Ecto neural progenitor cell (in vitro differentiated cells): ENCODE data around the gene PKP3.
"Not testable (repeated sequence)": the region's sequence is repeated elsewhere in the genome, so short reads cannot be mapped to it uniquely, and the experiment has no call there.

Experiments
- DNase-seq: peaks from one replicate; pipeline ENCODE4 v3.0.0-alpha.2; 2018; ENCODE audit warnings: low spot score

The PKP3 gene

GRCh38 chr11:412641-413119, 18.7 kb downstream of the PKP3 start:
- DNase-seq = no peak

GRCh38 chr11:413120-414081, 19.4 kb downstream of the PKP3 start:
- no peak for DNase-seq

GRCh38 chr11:414318-414857, 20.4 kb downstream of the PKP3 start:
- no peak for DNase-seq

- no peak for DNase-seq
Observed at GRCh38 chr11:415640-416041, 21.6 kb downstream of the PKP3 start.

GRCh38 chr11:416051-416756, 22.2 kb downstream of the PKP3 start:
- no peak for DNase-seq

DNA sequence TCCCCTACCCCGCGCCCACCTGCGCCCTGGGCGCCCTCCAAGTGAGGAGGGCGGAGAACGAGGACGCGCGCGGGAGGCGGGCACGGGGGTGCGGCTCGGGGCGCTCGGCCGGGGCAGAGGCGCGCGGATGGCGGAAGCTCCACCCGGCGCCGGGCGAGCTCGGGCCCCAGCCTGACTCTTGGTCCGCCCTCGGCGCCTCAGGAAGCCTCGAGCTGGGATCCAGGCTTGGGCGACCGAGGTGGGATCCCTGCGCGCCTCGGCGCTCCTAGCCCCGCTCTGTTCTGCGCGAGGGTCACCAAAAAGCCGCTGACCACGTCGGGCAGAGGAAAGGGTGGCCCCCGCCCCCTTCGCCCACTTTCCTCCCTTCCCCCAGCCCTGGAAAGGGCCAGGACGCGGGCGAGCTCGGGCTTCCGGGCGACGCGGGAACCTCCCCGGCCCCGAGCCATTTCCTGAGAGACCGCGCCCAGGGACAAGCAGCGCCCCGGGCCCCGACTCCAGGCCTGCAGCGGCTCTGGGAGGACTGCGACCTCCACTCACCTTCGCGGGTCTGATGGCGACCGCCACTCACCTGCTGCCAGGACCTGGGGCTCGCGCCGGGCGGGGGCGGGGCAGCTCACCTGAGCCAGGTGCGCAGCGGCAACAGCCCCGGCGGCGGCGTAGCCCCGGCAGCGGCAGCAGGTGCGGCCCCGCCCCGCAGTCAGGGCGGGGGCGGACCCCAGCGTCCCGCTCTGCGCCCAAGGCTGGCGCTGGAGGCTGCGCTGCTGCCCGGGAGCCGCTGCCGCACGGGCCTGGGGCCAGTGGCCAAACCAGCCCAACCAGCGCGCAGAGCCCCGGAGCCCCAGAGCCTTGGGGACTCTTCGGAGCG, 23.0 kb downstream of the PKP3 start:
- no peak for DNase-seq

GRCh38 chr11:417652-418342, 23.8 kb downstream of the PKP3 start:
- no peak for DNase-seq

DNA sequence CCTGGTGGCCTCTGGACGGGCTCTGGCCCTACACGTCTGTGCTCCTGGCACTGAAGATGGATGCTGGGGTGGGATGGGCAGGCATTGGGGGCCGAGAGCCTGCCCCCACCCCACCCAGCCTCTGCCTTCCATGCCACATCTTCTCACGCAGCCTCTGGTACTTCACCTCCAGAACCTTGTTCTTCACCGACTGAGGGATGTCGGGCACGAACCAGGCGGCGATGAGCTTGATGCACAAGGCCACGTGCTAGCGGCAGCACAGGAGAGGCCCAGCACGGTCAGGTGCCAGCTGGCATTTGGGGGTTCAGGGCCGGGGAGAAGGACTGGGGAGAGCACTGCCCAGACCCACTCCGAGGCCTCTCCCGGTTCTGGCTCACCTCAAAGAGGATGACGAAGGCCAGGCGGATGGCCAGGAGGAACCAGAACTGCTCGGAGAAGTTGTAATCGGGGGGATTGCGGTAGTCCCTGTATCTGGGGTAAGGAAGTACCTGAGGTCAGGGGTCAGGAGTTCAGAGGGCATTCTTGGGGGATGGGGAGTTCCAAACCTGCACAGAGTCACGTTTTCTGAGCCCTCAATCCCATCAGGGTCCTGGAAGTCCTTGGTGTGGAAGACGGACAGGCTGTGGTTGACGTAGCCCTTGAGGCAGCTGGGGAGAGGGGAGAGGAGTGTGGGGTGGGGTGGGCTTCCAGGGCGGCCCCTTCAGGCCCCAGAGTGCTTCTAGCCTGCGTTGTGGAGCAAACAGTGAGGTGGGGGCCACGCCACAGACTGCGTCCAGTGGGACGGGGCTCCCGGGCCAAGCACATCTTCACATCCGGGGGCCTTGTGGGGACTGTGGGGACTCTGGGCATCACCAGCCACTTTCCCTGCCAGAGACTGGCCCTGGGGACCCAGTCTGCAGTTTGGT, 24.6 kb downstream of the PKP3 start:
- DNase-seq = no peak

DNA sequence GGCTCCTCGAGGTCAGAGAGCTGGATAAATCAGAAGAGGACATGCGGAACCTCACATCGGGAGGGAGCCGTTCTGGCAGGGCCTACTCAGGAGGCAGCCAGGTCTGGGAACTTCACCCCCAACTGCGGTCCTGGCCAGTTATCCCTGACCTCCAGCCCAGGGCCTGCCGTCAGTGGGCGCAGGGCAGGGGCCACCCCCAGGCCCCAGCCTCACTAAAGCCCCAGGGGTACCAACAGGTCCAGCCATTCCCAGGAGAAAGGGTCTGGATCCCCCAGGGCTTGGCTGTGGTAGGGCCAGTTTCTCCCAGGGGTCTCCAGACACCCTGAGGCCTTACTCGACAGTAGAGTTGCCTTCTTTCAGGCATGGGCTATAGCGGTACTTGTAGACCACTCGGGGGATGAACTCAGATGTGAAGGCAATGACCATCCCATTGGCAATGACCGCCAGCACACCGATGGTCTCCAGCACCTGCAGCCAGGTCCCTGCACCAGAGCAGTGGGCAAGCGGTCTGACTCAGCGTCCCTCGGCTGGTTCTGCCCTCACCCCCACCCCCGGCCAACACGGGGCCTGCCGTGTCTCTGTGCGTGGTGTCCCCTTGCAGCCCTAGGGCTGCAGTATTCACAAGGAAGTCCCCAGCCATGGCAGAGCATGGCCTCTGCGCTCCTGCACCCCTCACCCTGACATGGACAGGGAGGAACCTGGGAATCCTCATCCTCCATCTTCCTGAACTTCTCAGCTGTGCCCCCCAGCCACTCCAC, 25.4 kb downstream of the PKP3 start:
- DNase-seq = no peak

DNA sequence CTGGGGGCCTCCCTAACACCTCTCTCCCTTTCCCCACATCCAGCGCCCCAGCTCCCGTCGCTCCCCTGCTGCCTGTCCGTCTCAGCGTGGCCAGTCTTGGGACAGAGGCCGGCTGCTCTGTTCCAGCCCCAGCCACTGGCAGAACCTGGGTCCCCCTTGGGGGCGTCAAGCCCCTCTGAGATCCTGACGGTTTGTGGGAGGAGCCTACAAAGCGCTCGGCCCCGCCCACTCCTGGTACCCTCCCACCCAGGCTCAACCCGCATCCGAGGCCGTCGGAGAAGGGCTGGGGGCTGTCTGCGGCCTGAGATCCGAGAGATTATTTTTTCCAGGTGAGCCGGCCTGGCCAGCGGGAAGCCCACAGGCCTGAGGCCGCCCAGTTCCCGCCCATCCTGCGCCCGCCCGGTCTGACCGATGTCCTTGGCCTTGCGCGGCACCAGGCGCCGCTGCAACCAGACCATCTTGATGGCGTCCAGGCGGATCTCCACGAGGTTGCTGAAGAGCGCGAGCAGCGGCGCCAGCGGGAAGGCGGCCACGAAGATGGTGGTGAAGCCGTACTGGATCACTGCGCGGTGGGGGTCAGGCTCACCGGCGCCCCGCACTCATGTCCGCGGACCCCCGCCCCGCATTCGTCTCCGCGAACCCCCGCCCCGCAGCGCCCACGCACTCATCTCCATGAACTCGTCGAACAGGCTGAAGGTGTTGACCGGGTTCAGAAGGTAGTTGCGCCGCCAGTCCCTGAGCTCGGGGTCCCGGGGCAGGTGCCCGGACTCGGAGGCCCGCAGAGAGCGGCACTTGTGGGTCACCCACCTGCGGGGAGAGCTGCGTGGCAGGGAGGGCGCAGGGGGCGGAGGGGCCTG, 26.3 kb downstream of the PKP3 start:
- DNase-seq = no peak

GRCh38 chr11:420911-421321, 26.9 kb downstream of the PKP3 start:
- no peak for DNase-seq

- DNase-seq = no peak
Observed at GRCh38 chr11:422249-422656, 28.2 kb downstream of the PKP3 start.

DNA sequence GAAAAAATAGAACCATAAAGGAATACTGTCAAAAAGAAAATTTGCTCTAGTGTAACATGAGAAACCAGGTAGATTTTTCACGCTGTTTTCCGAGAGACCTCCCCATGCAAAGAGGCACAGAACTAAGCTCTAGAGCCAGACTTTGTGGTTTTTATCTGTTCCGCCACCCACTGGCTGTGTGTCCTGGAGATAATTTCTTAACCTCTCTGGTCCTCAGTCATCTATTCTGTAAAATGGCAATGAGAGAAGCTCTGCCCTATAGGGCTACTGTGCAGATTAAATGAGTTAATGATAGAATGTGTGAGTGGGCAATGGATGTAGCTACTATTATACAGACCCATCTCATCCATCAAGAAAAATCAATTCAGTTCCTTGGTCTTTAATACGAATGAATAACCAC, 30.2 kb downstream of the PKP3 start:
- no peak for DNase-seq

DNA sequence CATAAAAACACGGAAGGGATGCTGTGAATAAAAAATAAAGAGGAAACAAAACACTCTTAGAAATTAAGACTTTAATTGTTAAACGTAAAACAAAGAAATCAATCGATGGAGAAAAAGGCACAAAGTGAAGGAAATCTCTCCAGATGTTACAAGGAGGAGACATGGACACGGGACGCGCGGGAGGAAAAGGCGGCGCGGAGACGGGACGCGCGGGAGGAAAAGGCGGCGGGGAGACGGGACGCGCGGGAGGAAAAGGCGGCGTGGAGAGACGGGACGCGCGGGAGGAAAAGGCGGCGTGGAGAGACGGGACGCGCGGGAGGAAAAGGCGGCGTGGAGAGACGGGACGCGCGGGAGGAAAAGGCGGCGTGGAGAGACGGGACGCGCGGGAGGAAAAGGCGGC, 30.8 kb downstream of the PKP3 start:
- DNase-seq = not testable (repeated sequence)

GRCh38 chr11:425301-425700, 31.3 kb downstream of the PKP3 start:
- no peak for DNase-seq

DNA sequence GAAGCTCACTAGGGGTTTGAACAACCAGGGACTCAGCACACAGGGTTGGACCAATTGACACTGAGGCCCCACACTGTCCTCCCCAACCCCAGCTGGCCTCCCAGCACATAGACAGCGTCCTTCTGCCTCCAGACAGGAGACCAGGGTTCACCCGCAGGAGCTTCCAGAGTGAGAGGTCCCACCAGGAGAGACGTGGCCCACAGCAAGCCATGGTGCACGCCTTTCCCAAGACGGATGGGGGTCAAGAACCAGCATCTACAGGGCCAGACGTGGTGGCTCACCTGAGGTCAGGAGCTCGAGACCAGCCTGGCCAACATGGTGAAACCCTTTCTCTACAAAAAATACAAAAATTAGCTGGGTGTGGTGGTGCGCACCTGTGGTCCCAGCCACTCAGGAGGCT, 32.8 kb downstream of the PKP3 start:
- DNase-seq = no peak

DNA sequence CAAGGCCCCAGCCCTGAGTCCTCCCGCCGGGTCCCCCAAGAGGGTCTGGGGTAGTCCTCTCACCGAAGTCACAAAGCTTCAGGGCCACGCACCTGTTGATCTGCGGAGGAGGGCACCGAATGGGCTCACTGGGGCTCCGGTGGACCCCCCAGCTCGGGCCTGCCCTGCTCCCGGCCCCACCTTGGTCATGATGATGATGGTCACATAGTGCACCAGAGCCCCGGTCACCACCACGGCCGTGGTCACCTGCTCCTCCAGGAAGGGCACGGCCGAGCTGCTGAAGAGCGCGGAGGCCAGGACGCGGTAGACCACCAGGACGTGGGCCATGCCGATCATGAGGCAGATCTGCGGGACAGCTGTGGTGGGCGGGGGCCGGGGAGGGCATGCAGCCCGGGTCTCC, 34.3 kb downstream of the PKP3 start:
- DNase-seq = no peak

DNA sequence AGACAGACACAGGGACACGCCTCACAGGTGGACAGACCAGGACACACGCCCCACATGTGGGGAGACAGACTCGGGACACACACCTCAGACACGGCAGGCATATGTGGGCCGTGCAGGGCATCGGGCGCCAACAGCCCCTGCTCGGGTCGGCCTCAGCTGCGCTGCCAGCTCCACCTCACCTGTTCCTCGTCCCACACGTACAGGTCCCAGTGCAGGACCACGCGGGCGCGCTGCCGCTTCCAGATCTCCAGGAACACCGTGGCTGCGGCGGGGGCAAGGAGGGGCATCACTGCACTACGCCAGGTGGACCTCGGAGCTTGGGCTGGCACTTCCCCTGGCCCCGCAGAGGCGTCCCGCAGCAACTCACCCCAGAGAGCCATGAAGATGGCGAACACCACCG, 35.4 kb downstream of the PKP3 start:
- DNase-seq = no peak
